GM18517 (cell line): Measurements from ENCODE around the gene ABITRAM.
"Not testable (repeated sequence)": the region's sequence is repeated elsewhere in the genome, so short reads cannot be mapped to it uniquely, and the experiment has no call there.

Experiments
- ATAC-seq: cut with Tn5 transposase; IDR thresholded peaks from one replicate; pipeline ENCODE4 v1.9.1; 2021; ENCODE audit warnings: mild to moderate bottlenecking, moderate library complexity; ENCODE audit not compliant: unreplicated experiment

ABITRAM gene

GRCh38 chr9:108924466-108924865, 9.7 kb upstream of the ABITRAM start:
- no peak for ATAC-seq

- no peak for ATAC-seq
Observed at GRCh38 chr9:108928386-108928785, 5.8 kb upstream of the ABITRAM start.

- no peak for ATAC-seq
Observed at GRCh38 chr9:108933231-108933717, 926 bp upstream of the ABITRAM start.

- peak; percentile 78 for ATAC-seq
Observed at GRCh38 chr9:108933718-108934322, 380 bp upstream of the ABITRAM start, which contains the start of gene ELP1. Gene ELP1 (minus strand): TSS chr9:108934124. CDS start chr9:108931146, 2,978 bp downstream.

- no peak for ATAC-seq
Observed at GRCh38 chr9:108937561-108938305, 3.5 kb downstream of the ABITRAM start.

GRCh38 chr9:108939975-108940374, 5.8 kb downstream of the ABITRAM start:
- no peak for ATAC-seq

- no peak for ATAC-seq
Observed at GRCh38 chr9:108950168-108950567, 16.0 kb downstream of the ABITRAM start.

- no peak for ATAC-seq
Observed at GRCh38 chr9:108951578-108951977, 17.4 kb downstream of the ABITRAM start.

- peak; percentile 76 for ATAC-seq
Observed at GRCh38 chr9:108953983-108954574, 19.9 kb downstream of the ABITRAM start.

GRCh38 chr9:108956022-108956630, 21.9 kb downstream of the ABITRAM start:
- ATAC-seq = no peak

GRCh38 chr9:108956631-108957026, 22.4 kb downstream of the ABITRAM start:
- no peak for ATAC-seq

- no peak for ATAC-seq
Observed at GRCh38 chr9:108960331-108960730, 26.1 kb downstream of the ABITRAM start.

- no peak for ATAC-seq
Observed at GRCh38 chr9:108961151-108961550, 27.0 kb downstream of the ABITRAM start.

- ATAC-seq = no peak
Observed at GRCh38 chr9:108963459-108964143, 29.4 kb downstream of the ABITRAM start.

- no peak for ATAC-seq
Observed at GRCh38 chr9:108967916-108968315, 33.7 kb downstream of the ABITRAM start.

- ATAC-seq = not testable (repeated sequence)
Observed at GRCh38 chr9:108971392-108971791, 37.2 kb downstream of the ABITRAM start.

- no peak for ATAC-seq
Observed at GRCh38 chr9:108972186-108972585, 38.0 kb downstream of the ABITRAM start.

- no peak for ATAC-seq
Observed at GRCh38 chr9:108972626-108973209, 38.5 kb downstream of the ABITRAM start.

- ATAC-seq = no peak
Observed at GRCh38 chr9:108973895-108974294, 39.7 kb downstream of the ABITRAM start.

- ATAC-seq = no peak
Observed at GRCh38 chr9:108978205-108978604, 44.0 kb downstream of the ABITRAM start.
